Activated CD4-positive, alpha-beta T cell treated with anti-CD3 and anti-CD28 coated beads, Interleukin-2, amount 10 ng/mL, durations not matched to agents 24 days and 14 days (primary cell): Measurements from ENCODE around the gene KRTAP12-4. TPM values are rescaled to one million over a fixed set of nuclear protein-coding genes. Genes with fewer than 3 reads are reported as not detected.
"Not testable (repeated sequence)": the region's sequence is repeated elsewhere in the genome, so short reads cannot be mapped to it uniquely, and the experiment has no call there.

Experiments
- DNase-seq: peaks from one replicate; pipeline ENCODE4 v3.0.0; 2022
- H3K27ac Mint-ChIP-seq: one replicate; pipeline ENCODE4 v1.8.0; 2022; ENCODE audit warnings: mild to moderate bottlenecking, mixed read lengths
- H3K27me3 Mint-ChIP-seq: one replicate; pipeline ENCODE4 v1.8.0; 2022; ENCODE audit warnings: mixed read lengths
- H3K36me3 Mint-ChIP-seq: one replicate; pipeline ENCODE4 v1.8.0; 2022; ENCODE audit warnings: low read depth, mild to moderate bottlenecking, mixed read lengths
- H3K4me1 Mint-ChIP-seq: one replicate; pipeline ENCODE4 v1.8.0; 2021; ENCODE audit warnings: mixed read lengths
- H3K4me3 Mint-ChIP-seq: one replicate; pipeline ENCODE4 v1.8.0; 2022; ENCODE audit warnings: mild to moderate bottlenecking, moderate library complexity, mixed read lengths
- H3K9me3 Mint-ChIP-seq: one replicate; pipeline ENCODE4 v1.8.0; 2021; ENCODE audit warnings: mixed read lengths
- intact Hi-C: fragments of 100-400 bp; cut with micrococcal nuclease; formaldehyde crosslinking; loops from one replicate; pipeline ENCODE4 v1.15.1; 2023
- total RNA-seq: library from RNA; stranded (reverse); gene quantifications from 2 replicates; pipeline ENCODE4 v1.2.3, GENCODE V29; 2022

Gene KRTAP12-4
- total RNA-seq, 1 donor from 2014 or later = not detected

DNA sequence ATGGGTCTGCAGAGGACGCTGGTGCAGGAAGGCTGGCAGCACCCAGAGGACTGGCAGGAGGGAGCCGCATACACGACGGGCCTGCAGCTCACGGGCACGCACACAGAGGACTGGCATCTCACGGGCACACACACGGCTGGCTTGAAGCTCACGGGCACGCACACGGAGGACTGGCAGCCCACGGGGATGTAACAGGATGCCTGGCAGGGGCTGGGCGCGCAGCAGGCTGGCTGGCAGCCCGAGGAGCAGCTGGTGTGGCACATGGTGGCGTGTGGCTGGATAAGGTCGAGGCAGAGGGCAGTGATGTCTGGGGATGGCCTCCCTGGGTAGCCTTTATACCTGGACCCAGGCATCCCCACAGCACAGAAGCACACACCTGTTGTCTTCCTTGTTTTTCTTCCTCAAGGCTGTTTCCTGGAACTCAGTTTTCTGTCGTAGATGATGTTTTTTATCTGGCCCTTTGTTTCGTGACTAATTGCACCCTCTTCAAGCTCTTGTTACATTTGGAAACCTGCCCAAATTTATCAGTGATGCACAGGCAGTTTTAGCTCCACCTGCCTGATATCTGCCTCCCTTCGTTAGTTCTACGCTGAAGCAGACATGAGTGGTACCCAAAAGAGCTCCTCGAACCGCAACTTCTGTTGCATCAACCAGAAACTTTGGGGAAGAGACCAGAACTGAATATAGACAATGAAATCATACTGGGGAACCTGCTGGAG lies 27.6 kb upstream of the KRTAP12-4 start, which contains the start of gene KRTAP12-1:
Gene KRTAP12-1 (minus strand): TSS at position 303 of the 719 bp plus-strand sequence. CDS start 40 bp downstream, at position 263.
- peaks cover 20% of the 10 kb centered on the region for H3K27me3 Mint-ChIP-seq
- H3K9me3 Mint-ChIP-seq = peaks cover 4% of the 10 kb centered on the region
- no peak within 1 kb of the TSS for H3K27ac Mint-ChIP-seq
- peaks cover 8% of the 10 kb centered on the region for H3K4me1 Mint-ChIP-seq
- no peak within 1 kb of the TSS for H3K4me3 Mint-ChIP-seq
- no peak for DNase-seq
- intact Hi-C loops = no loop called here
- no peaks in the 10 kb centered on the region for H3K36me3 Mint-ChIP-seq

- no peak for DNase-seq
- Mint-ChIP-seq H3K36me3 (no peaks in the 10 kb centered on the region), H3K9me3 (peaks cover 9% of the 10 kb centered on the region), H3K27me3 (peaks cover 23% of the 10 kb centered on the region), H3K4me3 (no peak overlapping the region), H3K27ac (no peak overlapping the region), H3K4me1 (peaks cover 4% of the 10 kb centered on the region)
- intact Hi-C loops = no loop called here
Observed at GRCh38 chr21:44681152-44681551, 26.7 kb upstream of the KRTAP12-4 start.

- H3K36me3 Mint-ChIP-seq = peaks cover 5% of the 10 kb centered on the region
- no peak overlapping the region for H3K4me3 Mint-ChIP-seq
- no peak overlapping the region for H3K27ac Mint-ChIP-seq
Observed at GRCh38 chr21:44677881-44678280, 23.4 kb upstream of the KRTAP12-4 start.

DNA sequence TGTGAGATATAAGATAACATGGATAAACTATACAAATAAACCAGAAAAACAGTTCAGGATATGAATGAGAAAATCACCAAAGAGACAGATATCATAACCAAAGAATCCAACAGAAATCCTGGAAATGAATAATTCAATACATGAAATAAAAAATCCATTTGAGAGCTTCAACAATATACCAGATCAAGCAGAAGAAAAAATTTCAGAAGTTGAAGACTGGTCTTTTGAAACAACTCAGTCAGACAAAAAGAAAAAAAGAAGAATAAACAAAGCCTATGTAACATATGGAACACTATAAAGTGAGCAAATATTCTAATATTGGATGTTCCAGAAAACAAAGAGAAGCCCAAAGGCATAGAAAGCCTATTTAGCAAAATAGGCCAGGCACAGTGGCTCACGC lies 17.5 kb upstream of the KRTAP12-4 start:
- no peak overlapping the region for H3K4me3 Mint-ChIP-seq
- no peak for DNase-seq
- H3K4me1 Mint-ChIP-seq = no peaks in the 10 kb centered on the region
- peaks cover 35% of the 10 kb centered on the region for H3K9me3 Mint-ChIP-seq
- intact Hi-C loops = no loop called here
- no peak overlapping the region for H3K27ac Mint-ChIP-seq
- peaks cover 15% of the 10 kb centered on the region for H3K27me3 Mint-ChIP-seq
- H3K36me3 Mint-ChIP-seq = peaks cover 10% of the 10 kb centered on the region

More at GRCh38 chr21:44677881-44678280, 23.4 kb upstream of the KRTAP12-4 start:
- Mint-ChIP-seq H3K9me3 (peaks cover 26% of the 10 kb centered on the region), H3K4me1 (no peaks in the 10 kb centered on the region), H3K27me3 (peaks cover 28% of the 10 kb centered on the region)
- intact Hi-C loops = no loop called here
- peak; percentile 34 for DNase-seq

DNA sequence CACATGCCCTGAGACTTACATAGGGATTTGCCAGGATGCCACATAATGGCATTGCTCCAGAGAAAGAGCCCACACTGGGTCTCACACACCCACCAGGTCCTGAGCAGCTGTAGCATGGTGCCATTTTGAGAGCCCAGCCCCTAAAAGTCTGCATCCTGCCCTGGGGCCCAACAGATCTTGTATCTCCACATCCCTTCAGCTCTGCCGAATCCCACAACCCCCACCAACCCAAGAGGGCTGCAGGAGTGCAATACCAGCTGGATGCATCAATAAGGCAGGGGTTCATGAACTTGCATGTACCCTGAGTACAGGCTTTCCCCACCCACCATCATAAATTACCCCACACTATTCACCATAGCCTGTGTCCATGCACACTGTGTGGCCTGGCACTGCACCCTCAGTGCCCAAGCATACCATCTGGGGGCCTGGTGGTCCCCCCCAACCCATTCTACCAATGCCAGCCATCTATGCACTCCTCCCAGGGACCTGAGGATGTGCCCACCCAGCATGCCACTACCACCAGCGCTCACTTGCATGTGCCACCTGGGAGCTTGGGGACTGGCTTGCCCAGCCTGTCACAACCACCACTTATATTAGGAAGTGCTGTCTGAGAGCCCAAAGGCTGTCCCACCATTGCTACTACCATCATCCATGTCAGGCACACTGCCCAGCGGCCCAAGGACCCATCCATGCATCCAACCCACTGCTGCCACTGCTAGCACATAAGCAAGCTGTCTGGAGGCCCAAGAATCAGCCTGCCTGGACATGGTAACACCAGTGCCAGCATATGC lies 16.4 kb upstream of the KRTAP12-4 start:
- H3K4me1 Mint-ChIP-seq = no peaks in the 10 kb centered on the region
- H3K4me3 Mint-ChIP-seq = no peak overlapping the region
- H3K9me3 Mint-ChIP-seq = peaks cover 30% of the 10 kb centered on the region
- intact Hi-C loops = no loop called here
- DNase-seq = peak; percentile 43
- H3K36me3 Mint-ChIP-seq = peaks cover 10% of the 10 kb centered on the region
- peaks cover 13% of the 10 kb centered on the region for H3K27me3 Mint-ChIP-seq
- H3K27ac Mint-ChIP-seq = no peak overlapping the region

GRCh38 chr21:44667612-44668011 lies 13.2 kb upstream of the KRTAP12-4 start:
- Mint-ChIP-seq H3K27ac (no peak overlapping the region), H3K4me1 (no peaks in the 10 kb centered on the region), H3K4me3 (no peak overlapping the region), H3K9me3 (peaks cover 21% of the 10 kb centered on the region), H3K36me3 (peaks cover 3% of the 10 kb centered on the region), H3K27me3 (peaks cover 13% of the 10 kb centered on the region)
- DNase-seq = no peak
- intact Hi-C loops = no loop called here

- Mint-ChIP-seq H3K27me3 (peaks cover 20% of the 10 kb centered on the region), H3K27ac (no peak within 1 kb of the TSS), H3K9me3 (peaks cover 27% of the 10 kb centered on the region), H3K4me1 (no peaks in the 10 kb centered on the region), H3K4me3 (no peak within 1 kb of the TSS), H3K36me3 (peaks cover 4% of the 10 kb centered on the region)
- intact Hi-C loops = no loop called here
- DNase-seq = no peak
Observed at GRCh38 chr21:44666401-44667320, 12.2 kb upstream of the KRTAP12-4 start, which contains the start of gene KRTAP12-2. Gene KRTAP12-2 (minus strand): TSS chr21:44666927. CDS start chr21:44666886, 41 bp downstream.

DNA sequence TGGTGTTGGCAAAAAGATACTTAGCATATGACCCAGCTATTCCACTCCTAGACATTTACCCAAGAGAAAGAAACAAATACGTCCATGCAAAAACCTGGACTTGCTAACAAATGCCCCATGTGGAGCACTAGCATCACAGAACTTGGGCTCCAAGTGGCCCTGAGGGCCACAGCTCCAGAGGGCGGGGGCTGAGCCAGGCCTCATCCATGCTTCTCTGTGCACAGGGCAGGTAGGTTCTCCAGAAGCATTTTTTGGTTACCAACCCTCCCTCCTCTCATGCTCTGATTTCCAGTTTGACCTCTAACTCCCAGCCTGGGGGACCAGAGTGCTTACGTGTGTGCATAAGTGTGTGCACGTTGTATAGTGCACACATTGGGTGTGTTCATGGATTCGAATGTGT lies 10.2 kb upstream of the KRTAP12-4 start:
- H3K4me1 Mint-ChIP-seq = no peaks in the 10 kb centered on the region
- intact Hi-C loops = no loop called here

DNA sequence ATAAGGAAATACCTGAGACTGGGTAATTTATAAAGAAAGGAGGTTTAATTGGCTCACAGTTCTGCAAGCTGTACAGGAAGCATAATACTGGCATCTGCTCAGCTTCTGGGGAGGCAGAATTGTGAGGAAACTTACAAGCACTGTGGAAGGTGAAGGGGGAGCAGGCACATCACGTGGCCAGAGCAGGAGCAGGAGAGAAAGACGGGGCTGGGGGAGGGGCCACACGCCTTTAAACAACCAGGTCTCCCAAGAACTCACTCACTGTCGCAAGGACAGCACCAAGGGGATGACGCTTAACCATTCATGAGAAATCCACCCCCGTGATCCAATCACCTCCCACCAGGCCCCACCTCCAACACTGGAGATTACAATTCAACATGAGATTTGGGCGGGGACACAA lies 7.1 kb upstream of the KRTAP12-4 start:
- Mint-ChIP-seq H3K36me3 (peaks cover 26% of the 10 kb centered on the region), H3K27me3 (peaks cover 15% of the 10 kb centered on the region), H3K4me1 (peaks cover 30% of the 10 kb centered on the region), H3K9me3 (peaks cover 47% of the 10 kb centered on the region)
- intact Hi-C loops, DNase-seq, H3K27ac Mint-ChIP-seq, H3K4me3 Mint-ChIP-seq: not testable (repeated sequence)

More for the DNA sequence above, 10.2 kb upstream of the KRTAP12-4 start:
- H3K27ac Mint-ChIP-seq = no peak overlapping the region
- no peak overlapping the region for H3K4me3 Mint-ChIP-seq
- peaks cover 4% of the 10 kb centered on the region for H3K36me3 Mint-ChIP-seq
- peaks cover 20% of the 10 kb centered on the region for H3K27me3 Mint-ChIP-seq
- peaks cover 28% of the 10 kb centered on the region for H3K9me3 Mint-ChIP-seq
- no peak for DNase-seq

GRCh38 chr21:44658913-44659595 lies 4.6 kb upstream of the KRTAP12-4 start:
- intact Hi-C loops = loop anchor here (10.0 kb wide), 1 partner anchor 266 kb away; the partner anchor contains the start of gene ITGB2
- Mint-ChIP-seq H3K4me1 (peaks cover 39% of the 10 kb centered on the region), H3K36me3 (peaks cover 40% of the 10 kb centered on the region), H3K9me3 (peaks cover 48% of the 10 kb centered on the region), H3K27ac (peak overlapping the region; percentile 91), H3K4me3 (peak overlapping the region; percentile 56), H3K27me3 (peaks cover 6% of the 10 kb centered on the region)
- peak; percentile 72 for DNase-seq

- H3K27me3 Mint-ChIP-seq = peaks cover 6% of the 10 kb centered on the region
- intact Hi-C loops = loop anchor here (10.0 kb wide), 1 partner anchor 266 kb away; the partner anchor contains the start of gene ITGB2
- peak; percentile 61 for DNase-seq
- peak overlapping the region; percentile 91 for H3K27ac Mint-ChIP-seq
- H3K9me3 Mint-ChIP-seq = peaks cover 43% of the 10 kb centered on the region
- H3K36me3 Mint-ChIP-seq = peaks cover 44% of the 10 kb centered on the region
- H3K4me1 Mint-ChIP-seq = peaks cover 44% of the 10 kb centered on the region
- H3K4me3 Mint-ChIP-seq = peak overlapping the region; percentile 56
Observed at GRCh38 chr21:44658541-44658910, 4.1 kb upstream of the KRTAP12-4 start.

GRCh38 chr21:44657635-44658540 lies 3.4 kb upstream of the KRTAP12-4 start, which contains the start of gene KRTAP12-3:
Gene KRTAP12-3 (plus strand): TSS chr21:44657932. CDS start chr21:44657980, 48 bp downstream.
- intact Hi-C loops = loop anchor here (10.0 kb wide), 1 partner anchor 267 kb away; the partner anchor contains the start of gene ITGB2
- Mint-ChIP-seq H3K27me3 (peaks cover 6% of the 10 kb centered on the region), H3K27ac (peak within 1 kb of the TSS; percentile 91), H3K9me3 (peaks cover 42% of the 10 kb centered on the region), H3K4me1 (peaks cover 44% of the 10 kb centered on the region), H3K4me3 (peak within 1 kb of the TSS; percentile 56), H3K36me3 (peaks cover 45% of the 10 kb centered on the region)
- peak; percentile 87 for DNase-seq
